ENCODE measurements around the gene CHRNA1.

The CHRNA1 gene

GRCh38 chr2:174781298-174781697 is 17.0 kb upstream of the CHRNA1 start:
- DNase-seq = no peak

GRCh38 chr2:174780856-174781255 is 16.6 kb upstream of the CHRNA1 start:
- DNase-seq = no peak

- DNase-seq = no peak
Measured at GRCh38 chr2:174780191-174780840, 16.0 kb upstream of the CHRNA1 start.

GRCh38 chr2:174779361-174779928 is 15.2 kb upstream of the CHRNA1 start:
- DNase-seq = peak; percentile 94

- DNase-seq = peak; percentile 10
Measured at GRCh38 chr2:174778085-174778981, 14.1 kb upstream of the CHRNA1 start.

- no peak for DNase-seq
Measured at GRCh38 chr2:174777347-174778084, 13.2 kb upstream of the CHRNA1 start.

GRCh38 chr2:174776675-174777074 is 12.4 kb upstream of the CHRNA1 start:
- no peak for DNase-seq

GRCh38 chr2:174776223-174776622 is 12.0 kb upstream of the CHRNA1 start:
- DNase-seq = no peak

GRCh38 chr2:174775571-174775980 is 11.3 kb upstream of the CHRNA1 start:
- DNase-seq = no peak

- no peak for DNase-seq
Measured at GRCh38 chr2:174774886-174775285, 10.6 kb upstream of the CHRNA1 start.

GRCh38 chr2:174773215-174773614 is 8.9 kb upstream of the CHRNA1 start:
- DNase-seq = no peak

GRCh38 chr2:174772472-174772801 is 8.2 kb upstream of the CHRNA1 start:
- DNase-seq = no peak

GRCh38 chr2:174771631-174772471 is 7.6 kb upstream of the CHRNA1 start:
- peak; percentile 36 for DNase-seq

- DNase-seq = no peak
Measured at GRCh38 chr2:174771136-174771535, 6.9 kb upstream of the CHRNA1 start.

GRCh38 chr2:174768557-174768956 is 4.3 kb upstream of the CHRNA1 start:
- no peak for DNase-seq

- no peak for DNase-seq
Measured at GRCh38 chr2:174766271-174766670, 2.0 kb upstream of the CHRNA1 start.

- DNase-seq = no peak
Measured at GRCh38 chr2:174765576-174765975, 1.3 kb upstream of the CHRNA1 start.

- no peak for DNase-seq
Measured at GRCh38 chr2:174763780-174764179, 492 bp downstream of the CHRNA1 start.

- no peak for DNase-seq
Measured at GRCh38 chr2:174762464-174762863, 1.8 kb downstream of the CHRNA1 start.

GRCh38 chr2:174761837-174762236 is 2.4 kb downstream of the CHRNA1 start:
- no peak for DNase-seq

- DNase-seq = no peak
Measured at GRCh38 chr2:174760845-174761473, 3.3 kb downstream of the CHRNA1 start.
